OCI-LY7 (cell line): ENCODE measurements around the gene MAU2. TPM values are rescaled to one million over a fixed set of nuclear protein-coding genes. Genes with fewer than 3 reads are reported as not detected.

Experiments
- BruUV-seq: library from RNA; stranded (reverse); fragments of 400-500 nt; replicated peaks from 2 replicates; lab custom pipeline; 2021; lab: Mats Ljungman, UMichigan
- CTCF ChIA-PET: fragments of 300-600 bp; sonication (Branson Sonifier 250); formaldehyde crosslinking; loops from one replicate; lab custom pipeline; 2022; ENCODE audit warnings: antibody characterized with exemption; ENCODE audit not compliant: unreplicated experiment; lab: Charles Lee
- POLR2A ChIA-PET: fragments of 300-600 bp; sonication (Branson Sonifier 250); formaldehyde crosslinking; loops from one replicate; lab custom pipeline; 2022; ENCODE audit warnings: antibody characterized with exemption; lab: Charles Lee
- DNase-seq: peaks from one replicate; pipeline ENCODE4 v3.0.0-alpha.2; 2015; ENCODE audit warnings: low spot score
- H2AFZ ChIP-seq: fragments of 200-600 bp; sonication (generic), shearing (Covaris generic); 2 replicates; pipeline ENCODE4 v1.6.1; 2014; ENCODE audit warnings: mild to moderate bottlenecking, antibody characterized with exemption, low read length, moderate library complexity
- H3K27ac ChIP-seq: fragments of 200-600 bp; sonication (generic); 2 replicates; pipeline ENCODE4 v1.5.1; 2014; ENCODE audit warnings: mixed run types, low read depth, mild to moderate bottlenecking, moderate library complexity, low read length, inconsistent platforms; ENCODE audit not compliant: poor library complexity, severe bottlenecking
- H3K36me3 ChIP-seq: fragments of 200-600 bp; sonication (generic); 2 replicates; pipeline ENCODE4 v1.6.1; 2014; ENCODE audit warnings: mild to moderate bottlenecking, antibody characterized with exemption, low read length, moderate library complexity, mixed read lengths; ENCODE audit not compliant: insufficient read depth
- H3K4me1 ChIP-seq: fragments of 200-600 bp; sonication (generic); 2 replicates; pipeline ENCODE4 v1.5.1; 2014; ENCODE audit warnings: mild to moderate bottlenecking, low read length; ENCODE audit not compliant: insufficient read depth, poor library complexity, severe bottlenecking
- H3K4me2 ChIP-seq: fragments of 200-600 bp; sonication (generic); 2 replicates; pipeline ENCODE4 v1.6.1; 2014; ENCODE audit warnings: mild to moderate bottlenecking, low read length
- H3K4me3 ChIP-seq: fragments of 200-600 bp; sonication (generic); 2 replicates; pipeline ENCODE4 v1.5.1; 2014; ENCODE audit warnings: mild to moderate bottlenecking, low read depth, low read length; ENCODE audit not compliant: poor library complexity, severe bottlenecking
- H3K79me2 ChIP-seq: fragments of 200-600 bp; sonication (generic); 2 replicates; pipeline ENCODE4 v1.6.1; 2016; ENCODE audit warnings: low read depth, mild to moderate bottlenecking, low read length, moderate library complexity, mixed read lengths; ENCODE audit not compliant: insufficient read depth
- H3K9me2 ChIP-seq: fragments of 200-600 bp; sonication (generic); 2 replicates; pipeline ENCODE4 v1.6.1; 2016; ENCODE audit warnings: mild to moderate bottlenecking, low read length, mixed read lengths; ENCODE audit not compliant: insufficient read depth
- H3K9me3 ChIP-seq: fragments of 200-600 bp; sonication (generic); 2 replicates; pipeline ENCODE4 v1.6.1; 2014; ENCODE audit warnings: mild to moderate bottlenecking, mixed run types, low read length, mixed read lengths
- H4K20me1 ChIP-seq: fragments of 200-600 bp; sonication (generic); 2 replicates; pipeline ENCODE4 v1.6.1; 2014; ENCODE audit warnings: mild to moderate bottlenecking, antibody characterized with exemption, low read length, moderate library complexity, mixed read lengths; ENCODE audit not compliant: insufficient read depth
- CTCF ChIP-seq: fragments of 200-600 bp; sonication (generic); conservative IDR thresholded peaks from 2 replicates; pipeline ENCODE4 v1.5.1; 2014; ENCODE audit warnings: mild to moderate bottlenecking, antibody characterized with exemption, low read length, moderate library complexity, mixed read lengths
- EZH2phosphoT487 ChIP-seq: fragments of 200-600 bp; sonication (generic); IDR thresholded peaks from 2 replicates; pipeline ENCODE4 v1.6.1; 2018; ENCODE audit warnings: low read depth, borderline replicate concordance, mild to moderate bottlenecking, mixed run types, antibody characterized with exemption, low read length, moderate library complexity, mixed read lengths
- intact Hi-C: fragments of 100-400 bp; cut with micrococcal nuclease; formaldehyde crosslinking; loops from one replicate; pipeline ENCODE4 v1.10.0; 2022; ENCODE audit not compliant: unreplicated experiment
- total RNA-seq, 2 experiments: library from RNA; depleted of rRNA in 1 of 2; stranded (reverse); fragments of >200 nt in 1 of 2; shearing (Covaris generic) in 1 of 2; gene quantifications; 2 replicates each; pipeline ENCODE4 v1.2.3, GENCODE V29; 2014 to 2022

The MAU2 gene
- total RNA-seq, 2 experiments from 2014 or later, result 58.7 to 81.7 TPM

GRCh38 chr19:19316082-19316481 lies 4.5 kb upstream of the MAU2 start:
- Histone ChIP-seq H2AFZ (no peak overlapping the region), H3K9me2 (no peaks in the 10 kb centered on the region), H3K36me3 (peaks cover 49% of the 10 kb centered on the region), H3K27ac (no peak overlapping the region), H3K4me1 (peaks cover 10% of the 10 kb centered on the region), H3K9me3 (no peaks in the 10 kb centered on the region), H3K79me2 (peaks cover 23% of the 10 kb centered on the region), H3K4me2 (no peak overlapping the region), H3K4me3 (no peak overlapping the region), H4K20me1 (no peaks in the 10 kb centered on the region)
- DNase-seq, result no peak
- TF ChIP-seq CTCF, result no peak
- no peak for TF ChIP-seq EZH2phosphoT487
- POLR2A ChIA-PET, result no interaction called here
- CTCF ChIA-PET, result interaction anchor here (0.6 kb wide), 1 partner anchor 20 kb away, joined by 4 read pairs; no protein-coding TSS in a partner anchor
- intact Hi-C loops, result no loop called here
- BruUV-seq, result no TSS peak

- POLR2A ChIA-PET, result interaction anchor here (1.4 kb wide), 1 partner anchor 53 kb away, joined by 3 read pairs; no protein-coding TSS in a partner anchor
- intact Hi-C loops, result loop anchor here (1.0 to 10.0 kb wide), 3 partner anchors 115 to 255 kb away; partner anchors contain the start of genes NR2C2AP and SLC25A42
- Histone ChIP-seq H3K9me2 (no peaks in the 10 kb centered on the region), H3K4me1 (peaks cover 26% of the 10 kb centered on the region), H2AFZ (peak overlapping the region; percentile 80; the same call in 1 of the 2 replicates), H4K20me1 (no peaks in the 10 kb centered on the region), H3K4me2 (peak overlapping the region; percentile 93), H3K9me3 (no peaks in the 10 kb centered on the region), H3K36me3 (peaks cover 45% of the 10 kb centered on the region), H3K4me3 (peak overlapping the region; percentile 86), H3K79me2 (peaks cover 59% of the 10 kb centered on the region), H3K27ac (peak overlapping the region; percentile 68)
- peak; percentile 12 for DNase-seq
- CTCF ChIA-PET, result no interaction called here
- no TSS peak for BruUV-seq
- TF ChIP-seq CTCF (no peak), EZH2phosphoT487 (no peak)
Measured at GRCh38 chr19:19319732-19320360, 783 bp upstream of the MAU2 start.

GRCh38 chr19:19321141-19321577 lies 530 bp downstream of the MAU2 start:
- intact Hi-C loops, result loop anchor here (10.0 kb wide), 2 partner anchors 116 to 256 kb away; partner anchors contain the start of genes NR2C2AP and SLC25A42
- Histone ChIP-seq H3K36me3 (peaks cover 45% of the 10 kb centered on the region), H2AFZ (peak overlapping the region; percentile 80; the same call in 1 of the 2 replicates), H3K79me2 (peaks cover 68% of the 10 kb centered on the region), H3K9me3 (no peaks in the 10 kb centered on the region), H3K4me1 (peaks cover 26% of the 10 kb centered on the region), H3K4me2 (peak overlapping the region; percentile 93), H3K27ac (peak overlapping the region; percentile 68), H4K20me1 (no peaks in the 10 kb centered on the region), H3K4me3 (peak overlapping the region; percentile 86), H3K9me2 (no peaks in the 10 kb centered on the region)
- CTCF ChIA-PET, result no interaction called here
- TF ChIP-seq EZH2phosphoT487 (no peak), CTCF (0 out of 2 replicates have a peak, but pooled peaks have one; percentile 8)
- BruUV-seq, result no TSS peak
- peak; percentile 44 for DNase-seq
- POLR2A ChIA-PET, result interaction anchor here (0.7 kb wide), 1 partner anchor 119 kb away, joined by 3 read pairs; no protein-coding TSS in a partner anchor
